GM19043 (cell line): ENCODE measurements around the gene CNTN4.
A peak's percentile ranks its signal among the peaks of the same experiment; 100 is the strongest.

ENCODE experiments used
- ATAC-seq: cut with Tn5 transposase; IDR thresholded peaks from one replicate; pipeline ENCODE4 v1.9.1; 2021; ENCODE audit warnings: low read depth; ENCODE audit not compliant: unreplicated experiment

CNTN4 gene

GRCh38 chr3:3068358-3068881 is 969.8 kb downstream of the CNTN4 start:
- no peak for ATAC-seq

GRCh38 chr3:3069723-3070122 is 971.1 kb downstream of the CNTN4 start:
- ATAC-seq: no peak

- no peak for ATAC-seq
These were observed 972.5 kb downstream of the CNTN4 start for GRCh38 chr3:3071136-3071535.

- no peak for ATAC-seq
These were observed 976.0 kb downstream of the CNTN4 start for GRCh38 chr3:3074551-3075257.

GRCh38 chr3:3080309-3080708 is 981.6 kb downstream of the CNTN4 start:
- ATAC-seq: no peak

GRCh38 chr3:3081381-3082233 is 982.9 kb downstream of the CNTN4 start:
- peak; percentile 43 for ATAC-seq

DNA sequence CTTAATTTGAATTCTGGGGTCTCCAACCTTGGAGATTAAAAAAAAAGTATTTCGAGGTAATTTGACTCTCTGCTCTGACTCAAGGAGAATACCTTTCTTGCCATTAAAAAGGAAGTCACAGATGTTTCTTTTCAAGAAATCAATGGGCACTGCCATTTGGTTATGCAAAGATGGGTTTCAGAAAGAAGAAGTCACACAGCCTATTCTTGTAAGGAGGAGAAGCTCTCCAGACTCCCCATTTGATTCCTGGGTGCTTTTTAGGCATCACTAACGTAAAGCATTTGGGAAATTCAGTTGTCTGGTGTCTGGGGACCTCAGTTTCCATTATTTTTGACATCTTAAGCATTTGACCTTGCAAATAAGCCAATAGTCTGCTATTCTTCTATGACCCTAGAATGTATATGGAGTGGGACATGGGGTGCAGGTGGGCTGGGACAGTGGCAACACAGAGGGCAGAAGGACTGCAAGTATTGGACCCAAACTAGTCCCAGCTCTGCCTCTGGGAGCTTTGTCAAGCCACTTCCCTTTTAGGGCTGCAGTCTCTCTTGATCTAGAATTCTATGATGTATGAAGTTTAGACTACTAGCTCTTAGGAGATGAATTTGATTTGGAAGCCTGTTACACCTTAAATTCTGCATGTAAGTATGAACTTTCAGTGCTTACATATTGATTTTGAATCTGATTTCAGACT is 983.7 kb downstream of the CNTN4 start:
- peak; percentile 73 for ATAC-seq

DNA sequence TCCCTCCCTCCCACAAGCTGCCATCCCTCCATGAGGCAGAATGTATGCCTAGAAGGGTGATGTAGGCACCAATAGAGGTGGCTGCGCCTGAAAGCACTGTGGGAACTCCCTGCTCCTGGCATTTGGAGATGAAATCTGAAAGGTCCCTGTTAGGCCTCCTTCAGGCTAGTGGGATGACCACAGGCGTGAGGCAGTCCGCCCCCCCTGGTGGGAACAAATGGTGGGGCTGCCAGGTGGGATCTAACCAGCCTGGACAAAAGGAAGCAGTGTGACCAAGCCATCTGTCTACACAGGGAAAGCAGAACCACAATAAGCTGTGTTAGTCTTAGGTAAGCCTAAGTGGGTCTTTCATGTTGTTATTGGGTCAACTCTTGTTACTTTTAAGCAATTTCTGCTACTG is 986.2 kb downstream of the CNTN4 start:
- no peak for ATAC-seq

DNA sequence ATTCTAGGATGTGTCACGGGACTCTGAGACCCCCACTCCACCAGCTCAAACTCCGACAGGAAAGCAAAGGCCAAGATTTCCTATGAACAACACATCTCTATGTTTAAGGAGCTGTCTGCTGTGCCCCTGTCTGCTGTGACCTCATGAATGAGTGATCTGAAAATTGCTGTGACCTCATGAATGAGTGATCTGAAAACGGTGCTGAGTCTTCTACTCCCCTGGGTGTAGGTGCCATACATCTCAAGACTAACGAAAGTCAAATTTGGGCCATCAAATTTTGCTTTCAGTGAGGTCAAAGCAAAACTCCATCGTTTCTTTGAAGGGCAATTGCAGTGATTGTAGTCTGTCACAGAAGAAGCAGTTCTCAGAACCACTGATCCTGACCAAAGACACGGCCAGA is 987.1 kb downstream of the CNTN4 start:
- ATAC-seq: peak; percentile 17

DNA sequence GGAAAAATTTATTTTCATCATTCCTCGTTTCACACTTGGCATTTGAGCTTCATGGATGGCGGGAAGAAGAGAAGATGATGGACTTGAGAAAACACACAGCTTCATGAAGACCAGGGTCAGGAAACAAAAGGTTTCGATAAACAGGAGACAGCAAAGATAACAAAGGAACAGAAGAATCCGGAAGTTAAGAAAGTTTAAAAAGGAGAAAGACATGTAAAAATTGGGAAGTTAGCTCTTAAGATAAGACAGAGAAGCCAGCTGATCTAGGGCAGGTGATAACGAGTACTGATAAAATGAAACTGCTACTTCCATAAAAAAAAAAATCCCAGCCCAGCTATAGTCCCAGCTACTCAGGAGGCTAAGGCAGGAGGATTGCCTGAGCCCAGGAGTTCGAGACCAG is 987.6 kb downstream of the CNTN4 start:
- no peak for ATAC-seq

DNA sequence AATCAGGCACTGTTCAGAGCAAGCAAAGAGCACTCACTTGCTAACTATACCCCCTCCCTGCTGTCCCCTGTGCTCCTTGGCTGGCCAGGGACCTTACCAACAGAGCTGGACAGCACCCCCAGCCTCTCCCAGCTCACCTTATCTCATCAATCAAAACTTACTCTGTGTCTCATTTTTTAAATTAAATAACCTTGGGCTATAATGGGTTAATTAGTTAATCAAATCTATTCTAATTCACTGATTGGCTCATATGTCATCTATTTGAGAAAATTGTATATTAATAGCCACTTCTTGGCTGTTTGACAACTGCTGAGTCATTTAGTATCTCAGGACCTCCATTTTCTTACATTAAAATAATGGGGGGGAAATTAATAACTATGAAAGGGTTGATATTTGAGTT is 988.6 kb downstream of the CNTN4 start:
- ATAC-seq: no peak

DNA sequence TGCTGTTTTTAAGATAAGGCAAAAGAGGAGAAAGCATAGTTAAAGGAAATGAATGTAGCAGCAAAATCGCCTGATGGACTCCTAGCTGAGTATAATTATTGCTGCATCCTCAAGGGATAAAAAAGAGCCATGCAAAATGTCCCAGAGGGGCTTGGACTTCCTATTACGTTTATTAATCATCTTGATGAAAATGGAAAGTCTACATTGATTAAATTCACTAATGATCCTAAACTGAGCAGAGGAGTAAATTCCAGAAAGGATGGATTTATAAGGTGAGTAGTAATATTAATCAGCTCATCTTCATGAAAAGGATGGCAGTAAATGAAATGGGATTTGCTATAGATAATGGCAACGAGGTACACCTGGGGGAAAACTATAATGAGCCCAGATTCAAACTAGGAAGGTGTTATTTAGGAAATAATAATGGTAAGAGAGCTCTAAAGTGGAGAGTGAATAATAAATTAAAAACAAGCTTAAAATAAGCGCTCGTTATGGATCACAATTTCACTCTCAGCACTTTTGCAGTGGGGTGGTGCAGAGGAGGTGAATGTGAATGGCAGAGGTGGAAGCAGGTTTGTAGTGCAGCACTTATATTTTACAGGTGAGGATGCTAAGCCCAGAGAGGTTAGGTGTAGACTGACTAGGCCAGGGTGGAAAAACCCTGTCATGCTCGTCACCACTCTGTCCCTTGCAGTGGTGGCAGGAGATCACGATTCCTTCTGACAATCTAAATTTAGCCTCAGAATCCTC is 989.2 kb downstream of the CNTN4 start:
- no peak for ATAC-seq

DNA sequence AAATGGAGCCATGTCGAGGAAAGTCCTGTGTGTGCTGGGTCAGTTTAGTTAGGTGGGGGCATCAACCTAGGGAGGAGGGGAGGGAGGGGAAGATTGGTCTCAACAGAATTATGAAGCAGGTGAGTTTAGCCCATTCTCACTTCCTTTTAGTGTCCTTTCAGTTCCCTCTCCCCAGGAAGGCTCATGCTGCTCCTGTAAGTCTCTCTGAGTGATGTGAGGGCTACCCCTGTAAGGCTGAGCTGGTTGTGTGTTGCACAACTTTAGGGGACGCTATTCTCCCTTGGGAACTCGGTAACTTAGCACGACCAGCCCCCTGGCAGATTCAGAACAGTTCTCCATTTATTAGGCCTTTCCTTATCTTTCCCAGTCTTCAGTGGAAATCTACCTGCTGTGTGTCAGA is 990.4 kb downstream of the CNTN4 start:
- peak; percentile 96 for ATAC-seq

GRCh38 chr3:3097958-3098357 is 999.3 kb downstream of the CNTN4 start:
- ATAC-seq: no peak

DNA sequence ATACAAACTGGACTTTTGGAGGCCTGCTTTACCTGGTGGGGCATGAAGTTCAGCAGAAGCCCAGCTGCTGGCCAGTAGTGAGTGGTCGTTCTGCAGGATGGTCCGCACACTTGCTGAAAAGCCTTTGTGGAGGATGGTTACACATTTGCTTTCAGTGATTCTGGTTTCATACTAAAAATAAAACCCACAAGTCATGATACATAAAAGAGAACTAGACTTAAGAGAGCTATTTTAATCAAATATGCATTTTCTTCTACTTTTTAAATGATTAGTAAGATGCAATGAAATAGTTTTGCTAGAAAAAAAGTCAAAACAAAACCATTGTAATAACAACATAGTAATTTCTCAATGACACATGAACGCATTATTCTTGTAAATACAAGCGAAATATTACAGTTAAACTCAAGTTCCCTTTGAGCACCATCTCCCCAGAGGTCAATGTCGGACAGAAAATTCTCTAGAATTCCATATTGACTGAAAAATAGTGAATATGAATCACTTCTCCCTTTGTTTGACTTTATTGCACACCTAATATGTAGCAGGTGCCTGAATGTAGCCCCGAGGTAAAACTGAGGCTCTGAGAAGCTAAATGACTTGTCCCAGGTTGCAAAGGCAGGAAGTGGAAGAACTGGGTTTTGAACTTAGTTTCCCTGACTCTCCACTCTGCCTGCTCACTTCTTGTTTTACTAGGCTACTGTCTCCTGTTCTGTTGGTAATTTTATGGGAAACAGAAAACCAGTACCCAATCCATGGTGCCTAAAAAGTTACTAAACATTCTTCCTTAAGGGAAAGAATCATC is 1003.2 kb downstream of the CNTN4 start:
- peak; percentile 63 for ATAC-seq

GRCh38 chr3:3102751-3103150 is 1004.1 kb downstream of the CNTN4 start:
- ATAC-seq: no peak

GRCh38 chr3:3105246-3105645 is 1006.6 kb downstream of the CNTN4 start:
- no peak for ATAC-seq

DNA sequence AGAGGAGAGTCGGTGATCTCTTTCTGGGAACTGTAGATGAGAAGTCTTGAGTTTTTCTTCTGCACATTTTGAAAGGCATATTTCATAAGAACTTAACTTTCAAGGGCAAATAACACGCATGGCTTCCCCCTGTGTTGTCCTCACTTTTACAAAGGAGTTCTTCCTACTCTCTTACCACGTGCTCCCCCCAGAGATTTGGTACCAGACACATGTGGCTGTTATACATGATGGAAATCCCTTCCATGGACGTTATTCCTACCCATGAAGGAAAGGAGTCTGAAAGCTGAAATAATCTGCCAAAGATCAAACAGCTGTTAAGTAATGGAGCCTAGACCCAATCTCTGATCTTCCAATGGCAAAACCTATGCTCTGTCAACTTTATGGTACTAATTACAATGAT is 1007.1 kb downstream of the CNTN4 start:
- no peak for ATAC-seq

GRCh38 chr3:3107181-3107580 is 1008.5 kb downstream of the CNTN4 start:
- ATAC-seq: no peak
